MM.1S (cell line): ENCODE measurements around the gene SERPINB8.

Experiments
- DNase-seq: peaks from one replicate; pipeline ENCODE4 v3.0.0-alpha.2; 2015
- H2AFZ ChIP-seq: fragments of 300-600 bp; sonication (generic); 2 replicates; pipeline ENCODE4 v1.6.0; 2016; ENCODE audit warnings: antibody characterized with exemption, low read length
- H3F3A ChIP-seq: fragments of 300-600 bp; sonication (generic); 2 replicates; pipeline ENCODE4 v1.6.1; 2016; ENCODE audit warnings: mild to moderate bottlenecking, antibody characterized with exemption, low read length, moderate library complexity, mixed read lengths; ENCODE audit not compliant: insufficient read depth
- H3K27ac ChIP-seq: fragments of 300-600 bp; sonication (generic); 2 replicates; pipeline ENCODE4 v1.5.1; 2016; ENCODE audit warnings: mild to moderate bottlenecking, low read length
- H3K27me3 ChIP-seq: fragments of 300-600 bp; sonication (generic); replicated peaks from 2 replicates; pipeline ENCODE4 v1.6.0; 2016; ENCODE audit warnings: low read length; ENCODE audit not compliant: insufficient read depth
- H3K36me3 ChIP-seq: fragments of 300-600 bp; sonication (generic); replicated peaks from 2 replicates; pipeline ENCODE4 v1.6.1; 2016; ENCODE audit warnings: mild to moderate bottlenecking, low read length, mixed read lengths; ENCODE audit not compliant: insufficient read depth
- H3K4me1 ChIP-seq: fragments of 300-600 bp; sonication (generic); 2 replicates; pipeline ENCODE4 v1.6.1; 2016; ENCODE audit warnings: low read length, mixed read lengths
- H3K4me2 ChIP-seq: fragments of 300-600 bp; sonication (generic); 2 replicates; pipeline ENCODE4 v1.6.0; 2016; ENCODE audit warnings: low read depth, low read length
- H3K4me3 ChIP-seq: fragments of 300-600 bp; sonication (generic); 2 replicates; pipeline ENCODE4 v1.5.1; 2016; ENCODE audit warnings: low read length, mixed read lengths
- H3K79me2 ChIP-seq: fragments of 300-600 bp; sonication (generic); 2 replicates; pipeline ENCODE4 v1.6.1; 2016; ENCODE audit warnings: mixed run types, low read length, mixed read lengths
- H3K9ac ChIP-seq: fragments of 300-600 bp; sonication (generic); 2 replicates; pipeline ENCODE4 v1.6.1; 2016; ENCODE audit warnings: low read length, mixed read lengths
- H3K9me2 ChIP-seq: fragments of 300-600 bp; sonication (generic); replicated peaks from 2 replicates; pipeline ENCODE4 v1.6.1; 2016; ENCODE audit warnings: mild to moderate bottlenecking, low read length, mixed read lengths; ENCODE audit not compliant: insufficient read depth
- H3K9me3 ChIP-seq: fragments of 300-600 bp; sonication (generic); replicated peaks from 2 replicates; pipeline ENCODE4 v1.6.1; 2016; ENCODE audit warnings: mild to moderate bottlenecking, low read length, mixed read lengths; ENCODE audit not compliant: insufficient read depth
- H4K20me1 ChIP-seq: fragments of 300-600 bp; sonication (generic); 2 replicates; pipeline ENCODE4 v1.6.1; 2016; ENCODE audit warnings: mild to moderate bottlenecking, low read length, moderate library complexity, mixed read lengths; ENCODE audit not compliant: insufficient read depth
- CTCF ChIP-seq: fragments of 300-600 bp; sonication (generic); IDR thresholded peaks from 2 replicates; pipeline ENCODE4 v1.5.1; 2016; ENCODE audit warnings: antibody characterized with exemption, low read length, mixed read lengths
- EZH2 ChIP-seq: fragments of 300-600 bp; sonication (generic); optimal IDR thresholded peaks from 2 replicates; pipeline ENCODE3; 2017; ENCODE audit warnings: low read depth, mild to moderate bottlenecking, antibody characterized with exemption, low read length, mixed read lengths
- EZH2phosphoT487 ChIP-seq: fragments of 300-600 bp; sonication (generic); IDR thresholded peaks from 2 replicates; pipeline ENCODE4 v1.6.1; 2018; ENCODE audit warnings: antibody characterized with exemption, low read length

SERPINB8 gene

GRCh38 chr18:63992751-63993150 is 22.9 kb downstream of the SERPINB8 start:
- H3K27me3 ChIP-seq, result no peaks in the 10 kb centered on the region
- no peaks in the 10 kb centered on the region for H3K36me3 ChIP-seq
- H3K9ac ChIP-seq, result no peak overlapping the region
- DNase-seq, result no peak
- H3K79me2 ChIP-seq, result no peaks in the 10 kb centered on the region
- H3K9me3 ChIP-seq, result no peaks in the 10 kb centered on the region
- no peak overlapping the region for H3K4me2 ChIP-seq
- no peak overlapping the region for H3K27ac ChIP-seq
- H2AFZ ChIP-seq, result no peak overlapping the region
- H3F3A ChIP-seq, result no peaks in the 10 kb centered on the region
- TF ChIP-seq EZH2phosphoT487 (no peak), CTCF (no peak)
- no peaks in the 10 kb centered on the region for H3K4me1 ChIP-seq
- no peaks in the 10 kb centered on the region for H4K20me1 ChIP-seq
- no peak overlapping the region for H3K4me3 ChIP-seq
- H3K9me2 ChIP-seq, result no peaks in the 10 kb centered on the region

- Histone ChIP-seq H3K4me2 (no peak overlapping the region), H3F3A (no peaks in the 10 kb centered on the region), H4K20me1 (no peaks in the 10 kb centered on the region), H3K27ac (no peak overlapping the region), H3K79me2 (no peaks in the 10 kb centered on the region), H3K9me2 (no peaks in the 10 kb centered on the region), H3K27me3 (no peaks in the 10 kb centered on the region), H3K9me3 (no peaks in the 10 kb centered on the region), H3K4me3 (no peak overlapping the region), H3K9ac (no peak overlapping the region), H2AFZ (no peak overlapping the region), H3K4me1 (no peaks in the 10 kb centered on the region), H3K36me3 (no peaks in the 10 kb centered on the region)
- DNase-seq, result peak; percentile 32
- TF ChIP-seq EZH2phosphoT487, result no peak
- peak; percentile 85 for TF ChIP-seq CTCF
Measured at GRCh38 chr18:63994783-63995399, 25.0 kb downstream of the SERPINB8 start.

DNA sequence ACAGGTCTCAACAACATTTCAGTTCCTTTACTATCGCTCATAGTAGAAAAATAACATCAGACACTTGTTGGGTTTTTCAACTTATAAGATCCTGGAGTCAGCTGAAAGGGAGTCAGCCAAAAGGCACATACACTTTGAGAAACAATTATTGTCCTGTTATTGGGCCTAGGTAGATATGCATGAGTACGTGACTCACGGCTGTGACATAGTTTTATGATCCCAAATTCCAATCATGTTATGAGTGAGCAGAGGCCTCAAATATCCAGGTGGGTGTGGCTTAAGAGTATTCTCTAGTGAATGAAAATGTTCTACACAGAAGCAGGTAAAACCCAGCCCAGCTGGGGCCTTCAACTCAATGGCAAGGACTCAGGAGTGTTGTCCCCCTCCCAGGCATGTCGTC is 27.2 kb downstream of the SERPINB8 start:
- H3K9me2 ChIP-seq, result no peaks in the 10 kb centered on the region
- H3K27me3 ChIP-seq, result no peaks in the 10 kb centered on the region
- no peaks in the 10 kb centered on the region for H3K9me3 ChIP-seq
- no peaks in the 10 kb centered on the region for H4K20me1 ChIP-seq
- DNase-seq, result no peak
- no peak overlapping the region for H3K4me3 ChIP-seq
- H2AFZ ChIP-seq, result no peak overlapping the region
- no peaks in the 10 kb centered on the region for H3K4me1 ChIP-seq
- H3K4me2 ChIP-seq, result no peak overlapping the region
- H3K27ac ChIP-seq, result no peak overlapping the region
- TF ChIP-seq EZH2 (no peak), EZH2phosphoT487 (no peak), CTCF (no peak)
- no peaks in the 10 kb centered on the region for H3K79me2 ChIP-seq
- no peak overlapping the region for H3K9ac ChIP-seq
- H3F3A ChIP-seq, result no peaks in the 10 kb centered on the region
- H3K36me3 ChIP-seq, result no peaks in the 10 kb centered on the region
